ENCODE data around the gene GET3.
"Not testable (repeated sequence)": the region's sequence is repeated elsewhere in the genome, so short reads cannot be mapped to it uniquely, and the experiment has no call there.

The GET3 gene

DNA sequence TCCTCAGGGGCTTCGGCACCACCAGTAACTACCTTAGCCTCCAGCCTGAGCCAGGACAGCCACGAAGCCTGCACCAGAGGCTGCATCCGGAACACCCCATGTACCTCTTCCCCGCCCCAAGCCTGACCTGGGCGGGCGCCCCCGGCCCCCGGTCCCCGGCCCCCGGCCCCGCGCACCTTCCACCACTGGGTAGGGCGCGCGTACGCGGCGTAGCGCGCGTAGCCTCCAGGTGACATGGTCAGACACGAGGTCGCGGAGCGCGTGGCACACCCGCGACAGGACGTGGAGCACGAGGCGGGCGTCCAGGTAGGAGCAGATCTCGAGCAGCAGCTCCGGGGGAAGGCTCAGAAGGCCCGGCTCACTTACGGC lies 41.3 kb upstream of the GET3 start:
- TF ChIP-seq, protein P1, sequence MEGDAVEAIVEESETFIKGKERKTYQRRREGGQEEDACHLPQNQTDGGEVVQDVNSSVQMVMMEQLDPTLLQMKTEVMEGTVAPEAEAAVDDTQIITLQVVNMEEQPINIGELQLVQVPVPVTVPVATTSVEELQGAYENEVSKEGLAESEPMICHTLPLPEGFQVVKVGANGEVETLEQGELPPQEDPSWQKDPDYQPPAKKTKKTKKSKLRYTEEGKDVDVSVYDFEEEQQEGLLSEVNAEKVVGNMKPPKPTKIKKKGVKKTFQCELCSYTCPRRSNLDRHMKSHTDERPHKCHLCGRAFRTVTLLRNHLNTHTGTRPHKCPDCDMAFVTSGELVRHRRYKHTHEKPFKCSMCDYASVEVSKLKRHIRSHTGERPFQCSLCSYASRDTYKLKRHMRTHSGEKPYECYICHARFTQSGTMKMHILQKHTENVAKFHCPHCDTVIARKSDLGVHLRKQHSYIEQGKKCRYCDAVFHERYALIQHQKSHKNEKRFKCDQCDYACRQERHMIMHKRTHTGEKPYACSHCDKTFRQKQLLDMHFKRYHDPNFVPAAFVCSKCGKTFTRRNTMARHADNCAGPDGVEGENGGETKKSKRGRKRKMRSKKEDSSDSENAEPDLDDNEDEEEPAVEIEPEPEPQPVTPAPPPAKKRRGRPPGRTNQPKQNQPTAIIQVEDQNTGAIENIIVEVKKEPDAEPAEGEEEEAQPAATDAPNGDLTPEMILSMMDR (IDR thresholded peaks at IDR 0.05; ENCODE audit: low read depth, low read length), result no peak

DNA sequence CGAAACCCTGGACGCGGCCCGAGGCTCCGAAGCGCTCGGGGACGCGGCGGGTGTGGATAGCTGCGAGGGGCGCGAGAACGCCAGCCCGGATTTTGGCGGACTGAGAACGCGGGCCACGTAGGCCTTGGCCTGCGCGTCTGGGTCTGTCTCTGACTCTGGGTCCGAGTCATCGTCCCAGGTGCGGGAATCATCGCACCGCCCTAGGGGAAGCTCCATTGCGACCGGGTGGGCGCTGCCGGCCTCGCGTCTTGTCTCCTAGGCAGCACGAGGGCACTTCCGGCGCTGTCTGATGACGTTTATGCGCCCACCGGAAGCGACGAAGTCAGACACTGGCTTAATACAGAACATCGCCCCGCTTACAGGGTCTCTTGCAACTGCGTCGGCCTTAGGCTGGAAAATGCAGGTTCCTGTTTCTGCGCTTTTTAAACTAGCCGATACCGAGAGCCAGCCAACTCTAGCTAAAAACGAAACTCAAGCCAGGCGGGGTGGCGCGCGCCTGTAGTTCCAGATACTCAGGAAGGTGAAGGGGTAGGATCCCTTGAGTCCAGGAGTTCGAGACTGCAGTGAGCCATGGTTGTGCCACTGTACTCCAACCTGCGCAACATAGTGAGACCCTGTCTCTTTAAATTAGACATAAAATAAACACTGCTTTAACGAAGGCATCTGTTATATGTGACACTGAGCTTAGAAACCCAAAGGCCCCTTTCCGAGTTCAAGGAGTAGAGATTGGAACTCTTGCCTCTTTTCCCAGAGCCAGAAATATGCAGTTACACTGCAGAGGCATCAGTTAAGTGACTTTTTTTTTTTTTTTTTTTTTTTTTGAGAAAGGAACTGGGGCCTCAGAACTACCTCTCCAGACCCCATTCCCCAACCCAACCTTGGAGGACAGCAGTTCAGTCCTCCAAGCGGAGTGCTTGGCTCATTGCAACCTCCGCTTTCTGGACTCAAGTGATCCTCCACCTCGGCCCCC lies 40.6 kb upstream of the GET3 start, which contains the start of gene FBXW9:
Gene FBXW9 (minus strand): TSS at position 266 of the 970 bp plus-strand sequence. CDS start 50 bp downstream, at position 216.
- H3K4me3 ChIP-seq (ENCODE audit: low read depth, low read length), result peak within 1 kb of the TSS; percentile 87
- TF ChIP-seq, protein P1 (IDR thresholded peaks at IDR 0.05; ENCODE audit: low read depth, low read length), result no peak

More for the DNA sequence above, 41.3 kb upstream of the GET3 start:
- H3K4me3 ChIP-seq (ENCODE audit: low read depth, low read length), result peak overlapping the region; percentile 87

DNA sequence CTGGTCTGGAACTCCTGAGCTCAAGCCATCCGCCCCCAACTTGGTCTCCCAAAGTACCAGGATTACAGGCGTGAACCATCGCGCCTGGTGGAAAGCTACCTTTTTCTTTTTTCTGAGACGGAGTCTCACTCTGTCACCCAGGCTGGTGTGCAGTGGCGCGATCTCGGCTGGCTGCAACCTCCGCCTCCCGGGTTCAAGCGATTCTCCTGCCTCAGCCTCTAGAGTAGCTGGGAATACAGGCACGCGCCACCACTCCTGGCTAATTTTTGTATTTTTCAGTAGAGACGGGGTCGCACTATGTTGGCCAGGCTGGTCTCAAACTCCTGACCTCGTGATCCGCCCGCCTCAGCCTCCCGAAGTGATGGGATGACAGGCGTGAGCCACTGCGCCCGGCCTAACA lies 39.9 kb upstream of the GET3 start:
- not testable (repeated sequence) for H3K4me3 ChIP-seq (ENCODE audit: low read depth, low read length)

DNA sequence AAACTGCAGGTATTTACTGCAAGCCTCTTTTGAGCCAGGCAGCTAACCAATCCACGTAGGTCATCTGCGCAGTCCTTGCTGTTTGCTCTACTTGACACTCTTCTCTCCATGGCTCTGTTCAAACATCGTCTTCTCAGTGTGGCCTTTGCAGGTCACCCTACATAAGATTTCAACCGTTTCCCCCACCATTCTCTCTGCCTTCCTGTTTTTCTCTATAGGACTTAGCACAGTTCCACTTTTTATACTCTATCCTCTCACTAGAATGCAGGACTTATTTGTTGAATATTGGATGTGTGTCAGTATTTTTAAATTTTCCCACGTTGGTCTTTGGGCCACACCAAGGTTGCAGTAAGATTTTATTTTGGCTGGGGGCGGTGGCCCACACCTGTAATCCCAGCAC lies 39.2 kb upstream of the GET3 start:
- no peak overlapping the region for H3K4me3 ChIP-seq (ENCODE audit: low read depth, low read length)

DNA sequence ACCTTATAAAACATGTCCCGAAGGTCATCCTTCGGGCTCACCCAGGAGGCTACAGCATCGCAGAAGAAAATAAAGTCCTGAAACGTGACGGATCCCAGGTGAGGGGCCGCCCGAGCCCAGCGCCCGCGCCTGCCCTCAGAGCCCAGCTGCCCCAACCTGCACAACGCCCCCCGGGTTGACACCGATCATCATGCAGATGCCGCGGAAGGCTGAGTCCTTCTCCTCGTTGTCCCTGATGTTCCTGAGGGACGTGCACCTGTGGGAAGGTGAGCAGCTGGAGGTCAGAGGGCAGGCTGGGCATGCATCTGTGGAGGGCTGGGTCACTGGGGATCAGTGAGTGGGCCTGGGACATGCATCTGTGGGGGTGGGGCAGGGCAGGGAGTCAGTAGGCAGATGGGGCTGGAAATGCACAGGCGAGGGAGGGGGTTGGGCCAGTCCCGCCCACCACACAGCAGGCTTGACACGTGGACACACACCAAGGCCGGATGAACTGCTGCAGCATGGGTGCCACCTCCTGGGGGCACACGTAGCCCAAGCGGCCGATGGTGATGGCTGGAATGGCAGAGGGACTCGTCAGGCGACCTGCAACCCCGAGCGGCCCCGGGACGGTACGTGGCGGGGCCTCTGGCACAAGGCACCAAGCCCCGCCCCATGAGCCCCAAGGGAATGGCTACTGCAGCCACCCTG lies 35.6 kb upstream of the GET3 start:
- H3K4me3 ChIP-seq (ENCODE audit: low read depth, low read length), result no peak overlapping the region
- TF ChIP-seq, protein P1 (IDR thresholded peaks at IDR 0.05; ENCODE audit: low read depth, low read length), result no peak

More for the DNA sequence above, 39.2 kb upstream of the GET3 start:
- TF ChIP-seq, protein P1 (IDR thresholded peaks at IDR 0.05; ENCODE audit: low read depth, low read length), result no peak

DNA sequence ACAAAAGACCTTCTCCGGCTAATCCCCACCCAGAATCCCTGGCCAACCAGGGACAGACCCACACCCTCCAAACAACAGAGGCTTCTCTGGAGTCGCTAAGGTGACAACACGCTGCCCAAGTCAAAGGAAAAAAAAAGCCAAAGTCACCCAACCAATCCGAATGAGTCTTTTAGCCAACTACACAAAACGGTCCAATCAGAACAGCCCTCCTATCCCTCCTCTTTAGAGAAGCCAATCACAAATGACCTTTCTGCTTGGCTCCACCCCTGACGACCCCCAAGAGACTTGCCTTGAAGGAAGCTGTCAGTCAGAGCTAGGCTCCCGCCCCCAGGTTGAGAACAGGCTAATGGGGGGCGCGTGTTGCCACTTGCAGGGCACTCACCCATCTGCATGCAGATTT lies 34.3 kb upstream of the GET3 start:
- TF ChIP-seq, protein P1 (IDR thresholded peaks at IDR 0.05; ENCODE audit: low read depth, low read length), result no peak
- H3K4me3 ChIP-seq (ENCODE audit: low read depth, low read length), result no peak overlapping the region

DNA sequence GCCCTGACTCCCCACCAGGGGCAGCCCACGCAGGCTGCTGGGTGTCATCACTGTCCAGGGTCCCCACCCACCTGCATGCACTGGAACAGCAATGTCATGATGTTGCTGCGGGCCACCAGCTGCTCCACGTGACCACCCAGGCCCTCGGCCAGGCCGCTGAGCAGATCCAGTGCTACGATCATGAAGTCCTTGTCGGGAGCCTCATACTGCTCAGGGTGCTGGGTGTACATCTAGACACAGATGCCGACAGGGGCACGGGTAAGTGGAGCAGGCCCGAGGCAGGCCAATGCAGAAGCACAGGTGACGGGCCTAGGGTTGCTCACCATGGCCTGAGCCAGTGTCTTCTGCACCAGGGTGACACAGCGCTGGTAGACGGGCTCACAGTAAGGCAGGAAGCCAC lies 32.1 kb upstream of the GET3 start:
- H3K4me3 ChIP-seq (ENCODE audit: low read depth, low read length), result no peak overlapping the region
- TF ChIP-seq, protein P1 (IDR thresholded peaks at IDR 0.05; ENCODE audit: low read depth, low read length), result no peak
